ENCODE data around the gene EVL. TPM values are rescaled to one million over a fixed set of nuclear protein-coding genes. Genes with fewer than 3 reads are reported as not detected.
"Not testable (repeated sequence)": the region's sequence is repeated elsewhere in the genome, so short reads cannot be mapped to it uniquely, and the experiment has no call there.

EVL gene
- total RNA-seq = 20.4 and 62.5 TPM in 2 replicates

GRCh38 chr14:100065111-100065871 is at the start of gene EVL:
Gene EVL (plus strand): TSS chr14:100065422. CDS start chr14:100065501, 79 bp downstream.
- no peak for DNase-seq (ENCODE audit: low read depth)

DNA sequence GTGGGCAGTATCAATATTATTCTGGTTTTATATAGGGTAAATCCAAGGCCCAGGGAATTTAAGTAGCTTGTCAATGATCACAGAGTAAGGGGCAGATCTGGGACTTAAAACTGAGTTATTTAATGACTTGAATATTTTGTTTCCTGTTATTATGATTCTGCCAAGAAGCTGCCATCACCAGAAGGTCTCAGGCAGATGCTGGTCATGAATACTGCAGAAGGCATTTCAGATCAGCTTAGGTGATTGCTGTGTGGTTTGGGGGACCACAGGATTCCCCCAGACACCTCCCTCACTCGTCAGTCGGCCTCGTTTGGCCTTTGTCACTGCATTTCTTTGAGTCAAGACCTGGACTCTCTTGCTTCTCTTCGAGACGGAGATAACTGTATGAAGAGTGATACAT is 47.7 kb upstream of the EVL start:
- no peak for DNase-seq (ENCODE audit: low read depth)

GRCh38 chr14:100018054-100018453 is 47.2 kb upstream of the EVL start:
- DNase-seq (ENCODE audit: low read depth) = no peak

GRCh38 chr14:100018482-100018881 is 46.7 kb upstream of the EVL start:
- peak; percentile 12 for DNase-seq (ENCODE audit: low read depth)

DNA sequence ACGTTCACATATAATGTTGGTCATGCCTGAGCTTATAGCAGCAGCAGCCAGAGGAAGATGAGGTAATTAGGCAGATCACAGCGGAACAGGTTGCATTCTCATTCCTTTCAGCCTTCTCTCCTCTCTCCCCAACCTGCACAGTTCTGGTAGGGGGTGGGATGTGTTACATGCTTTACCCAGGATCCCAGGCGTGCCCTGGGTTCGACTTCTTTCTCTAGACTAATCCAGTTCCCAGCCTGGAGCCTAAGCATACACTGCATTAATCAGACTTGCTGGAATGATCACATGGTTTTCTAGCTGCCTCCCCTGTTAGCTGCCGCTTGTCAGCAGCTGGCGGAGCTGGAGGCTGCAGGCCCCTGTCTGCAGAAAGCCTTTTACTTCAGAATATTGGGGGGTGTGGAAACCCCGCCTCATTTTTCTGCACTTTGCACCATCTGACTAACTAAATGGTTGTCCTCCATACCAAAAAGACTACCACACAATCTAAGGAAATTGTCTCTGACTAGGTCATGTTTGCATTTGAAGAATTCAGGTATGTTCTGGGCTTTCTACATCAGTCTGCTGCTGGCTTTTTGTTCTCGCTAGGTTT is 46.0 kb upstream of the EVL start:
- DNase-seq (ENCODE audit: low read depth) = peak; percentile 44

GRCh38 chr14:100020629-100021028 is 44.6 kb upstream of the EVL start:
- no peak for DNase-seq (ENCODE audit: low read depth)

DNA sequence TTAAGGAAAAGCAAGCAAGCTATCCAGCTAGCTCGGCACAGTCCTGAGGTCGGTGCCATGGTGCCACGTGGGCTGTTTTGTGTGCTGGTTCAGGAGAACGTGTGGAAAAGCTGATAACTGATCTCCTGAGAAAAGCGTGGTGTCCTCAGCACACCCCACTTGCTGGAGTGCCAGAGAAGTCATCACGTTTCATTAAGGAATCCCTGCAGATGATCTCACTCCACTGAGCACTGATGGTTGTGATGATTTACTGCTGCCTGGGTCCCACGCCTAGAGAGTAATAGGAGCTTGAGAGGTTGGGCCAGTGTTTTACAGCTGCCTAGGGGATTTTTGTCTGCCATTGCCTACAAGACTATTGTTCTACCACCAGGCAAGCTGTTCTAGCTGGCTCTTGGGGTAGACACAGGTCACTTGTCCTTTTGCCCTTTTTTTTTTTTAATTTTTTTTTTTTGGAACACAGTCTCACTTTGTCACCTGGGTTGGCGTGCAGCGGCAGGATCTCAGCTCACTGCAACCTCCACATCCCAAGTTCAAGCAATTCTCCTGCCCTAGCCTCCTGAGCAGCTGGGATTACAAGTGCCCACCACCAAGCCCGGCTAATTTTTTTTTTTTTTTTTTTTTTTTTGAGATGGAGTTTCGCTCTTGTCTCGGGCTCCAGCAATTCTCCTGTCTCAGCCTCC is 42.3 kb upstream of the EVL start:
- peak; percentile 58 for DNase-seq (ENCODE audit: low read depth)

- DNase-seq (ENCODE audit: low read depth) = peak; percentile 53
Observed at GRCh38 chr14:100025111-100025510, 40.1 kb upstream of the EVL start.

DNA sequence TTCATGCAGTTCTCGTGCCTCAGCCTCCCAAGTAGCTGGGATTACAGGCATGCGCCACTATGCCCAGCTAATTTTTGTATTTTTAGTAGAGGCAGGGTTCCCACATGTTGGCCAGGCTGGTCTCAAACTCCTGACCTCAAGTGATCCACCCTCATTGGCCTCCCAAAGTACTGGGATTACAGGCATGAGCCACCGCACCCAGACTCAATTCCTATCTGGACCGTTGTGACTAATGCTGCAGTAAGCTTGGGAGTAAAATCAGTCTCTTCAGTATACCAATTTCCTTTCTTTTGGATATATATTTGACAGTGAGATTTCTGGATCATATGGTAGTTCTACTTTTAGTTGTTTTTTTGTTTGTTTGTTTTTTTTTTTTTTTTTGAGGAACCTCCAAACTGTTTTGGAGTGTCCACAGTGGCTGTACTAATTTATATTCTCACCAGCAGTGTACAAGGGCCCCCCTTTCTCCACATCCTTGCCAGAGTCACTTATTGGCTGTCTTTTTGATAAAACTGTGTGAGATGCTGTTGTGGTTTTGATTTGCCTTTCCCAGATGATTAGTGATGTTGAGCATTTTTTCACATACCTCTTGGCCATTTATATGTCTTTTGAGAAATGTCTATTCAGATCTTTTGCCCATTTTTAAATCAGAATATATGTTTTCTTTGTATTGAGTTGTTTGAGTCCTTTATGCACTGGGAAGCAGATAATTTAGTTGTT is 37.3 kb upstream of the EVL start:
- no peak for DNase-seq (ENCODE audit: low read depth)

DNA sequence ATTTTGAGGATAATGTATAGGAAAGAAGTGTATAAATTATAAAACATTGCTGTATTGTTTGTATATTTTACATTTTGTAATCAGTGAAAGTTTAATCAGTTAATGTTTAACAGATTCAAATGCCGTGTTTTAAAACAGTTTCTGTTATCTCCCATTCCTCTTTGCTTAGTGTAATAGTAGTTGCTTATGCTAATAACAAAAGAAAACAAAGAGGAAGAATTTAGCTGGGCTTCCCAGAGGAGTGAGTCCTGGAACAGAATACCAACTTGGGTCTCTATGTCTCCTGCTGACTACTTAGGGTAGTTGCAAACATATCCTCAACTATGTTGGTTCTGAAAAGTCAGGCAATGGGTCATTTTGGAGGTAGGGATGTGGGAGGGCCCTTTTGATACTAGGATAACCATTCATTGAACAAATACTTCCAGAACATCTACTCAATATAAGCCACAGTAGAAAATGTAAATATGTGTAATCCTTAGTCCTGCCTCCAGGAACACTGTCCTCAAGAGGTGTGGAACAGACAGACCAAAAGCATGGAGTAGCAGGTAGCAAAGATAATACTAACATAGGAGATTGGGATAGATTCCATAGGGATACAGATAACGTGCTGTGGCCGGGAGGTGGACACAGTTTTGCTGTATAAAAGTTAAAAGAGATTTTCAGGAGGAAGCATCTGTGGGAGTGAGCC is 36.1 kb upstream of the EVL start:
- DNase-seq (ENCODE audit: low read depth) = peak; percentile 64

DNA sequence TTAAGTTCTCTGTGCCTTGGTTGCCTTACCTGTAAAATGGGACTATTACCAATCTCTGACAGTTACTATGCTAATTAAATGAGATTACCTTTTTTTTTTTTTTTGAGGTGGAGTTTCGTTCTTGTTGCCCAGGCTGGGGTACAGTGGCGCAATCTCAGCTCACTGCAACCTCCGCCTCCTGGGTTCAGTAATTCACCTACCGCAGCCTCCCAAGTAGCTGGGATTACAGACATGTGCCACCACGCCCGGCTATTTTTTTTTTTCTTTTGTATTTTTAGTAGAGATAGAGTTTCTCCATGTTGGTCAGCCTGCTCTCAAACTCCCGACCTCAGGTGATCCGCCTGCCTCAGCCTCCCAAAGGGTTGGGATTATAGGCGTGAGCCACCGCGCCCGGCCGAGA is 35.2 kb upstream of the EVL start:
- not testable (repeated sequence) for DNase-seq (ENCODE audit: low read depth)

DNA sequence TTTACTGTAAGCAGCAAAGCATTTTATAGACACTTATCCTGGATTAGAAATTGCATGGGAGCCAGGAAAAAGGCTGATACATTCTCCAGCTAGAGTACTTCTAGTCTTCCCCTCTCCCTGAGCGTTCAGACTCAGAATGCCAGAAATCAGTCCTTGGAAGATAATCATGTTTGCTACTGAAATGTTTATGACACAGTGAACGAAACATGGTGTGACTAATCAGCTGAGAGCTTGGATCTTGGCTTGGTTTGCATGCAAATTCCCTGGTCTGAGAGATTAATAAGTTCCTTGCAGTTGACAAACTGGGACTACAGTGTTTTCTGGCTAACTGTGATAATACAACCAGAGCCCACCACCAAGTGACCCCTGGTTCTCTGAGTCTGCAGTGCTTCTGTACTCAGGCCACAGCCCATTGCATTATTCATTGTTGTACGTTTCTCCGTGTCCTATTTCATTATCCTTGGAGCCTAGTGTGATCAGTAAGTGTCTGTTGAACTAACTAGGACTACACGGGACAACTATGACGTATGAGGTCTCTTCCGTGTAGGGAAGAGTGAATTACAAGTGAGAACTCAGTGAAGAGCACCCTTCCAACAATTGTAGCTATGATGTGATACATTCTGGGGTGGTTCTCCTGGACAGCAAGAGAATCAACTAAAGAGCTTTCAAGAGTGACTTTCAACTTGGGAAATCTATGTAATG is 34.6 kb upstream of the EVL start:
- DNase-seq (ENCODE audit: low read depth) = peak; percentile 96

DNA sequence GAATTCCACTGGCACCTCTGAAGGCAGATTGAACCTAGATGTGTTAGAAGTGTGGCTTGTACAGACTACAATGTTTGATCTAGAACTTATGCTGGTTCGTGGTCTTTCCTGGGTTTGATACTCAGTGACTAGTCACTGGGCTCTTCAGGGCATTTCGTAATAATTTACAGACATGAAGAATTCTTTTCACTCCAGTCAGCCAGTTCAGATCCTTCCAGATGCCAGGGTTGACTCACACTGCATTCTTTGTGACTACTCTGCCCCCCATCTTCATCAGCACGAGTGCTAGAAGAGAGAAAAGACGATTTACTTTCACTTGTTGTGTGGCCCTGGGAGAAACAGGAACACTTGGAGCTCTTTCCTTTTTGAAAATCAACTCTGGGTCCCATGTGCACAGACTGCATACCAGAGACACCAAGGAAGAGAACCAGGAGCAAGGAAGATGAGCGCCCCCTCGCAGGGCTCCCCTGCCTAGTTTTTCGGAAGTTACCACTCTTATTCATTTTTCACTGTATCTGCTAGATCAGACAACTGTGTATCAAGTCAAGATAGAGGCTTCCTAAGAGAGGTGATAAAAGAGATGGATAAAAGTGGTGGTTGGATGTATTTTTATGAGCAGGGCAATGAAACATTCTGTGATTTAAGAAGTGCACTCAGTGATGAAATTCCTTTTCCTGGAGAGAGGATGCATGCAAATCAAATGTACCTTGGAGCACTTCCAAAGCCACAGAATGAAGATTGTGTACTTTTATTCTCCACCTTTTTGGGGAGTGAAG is 33.5 kb upstream of the EVL start:
- DNase-seq (ENCODE audit: low read depth) = peak; percentile 99

DNA sequence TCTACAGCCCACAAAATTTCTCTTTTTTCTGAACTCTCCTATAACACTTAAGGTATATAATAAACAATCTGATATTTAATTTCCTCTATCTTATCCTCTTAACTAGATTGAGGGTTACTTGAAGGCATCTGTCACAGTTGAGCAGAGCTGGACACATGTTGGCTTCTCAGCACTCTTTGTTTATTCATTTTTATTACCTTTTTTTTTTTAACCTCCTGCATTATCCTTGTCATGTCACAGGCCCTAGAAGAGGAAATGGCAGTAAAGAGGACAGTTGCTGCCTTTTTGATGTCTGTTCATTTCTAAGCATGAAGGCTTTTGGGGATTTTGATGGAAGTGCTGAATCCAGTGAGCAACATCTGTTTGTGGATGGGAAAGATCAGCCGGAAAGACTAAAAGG is 32.5 kb upstream of the EVL start:
- peak; percentile 55 for DNase-seq (ENCODE audit: low read depth)

DNA sequence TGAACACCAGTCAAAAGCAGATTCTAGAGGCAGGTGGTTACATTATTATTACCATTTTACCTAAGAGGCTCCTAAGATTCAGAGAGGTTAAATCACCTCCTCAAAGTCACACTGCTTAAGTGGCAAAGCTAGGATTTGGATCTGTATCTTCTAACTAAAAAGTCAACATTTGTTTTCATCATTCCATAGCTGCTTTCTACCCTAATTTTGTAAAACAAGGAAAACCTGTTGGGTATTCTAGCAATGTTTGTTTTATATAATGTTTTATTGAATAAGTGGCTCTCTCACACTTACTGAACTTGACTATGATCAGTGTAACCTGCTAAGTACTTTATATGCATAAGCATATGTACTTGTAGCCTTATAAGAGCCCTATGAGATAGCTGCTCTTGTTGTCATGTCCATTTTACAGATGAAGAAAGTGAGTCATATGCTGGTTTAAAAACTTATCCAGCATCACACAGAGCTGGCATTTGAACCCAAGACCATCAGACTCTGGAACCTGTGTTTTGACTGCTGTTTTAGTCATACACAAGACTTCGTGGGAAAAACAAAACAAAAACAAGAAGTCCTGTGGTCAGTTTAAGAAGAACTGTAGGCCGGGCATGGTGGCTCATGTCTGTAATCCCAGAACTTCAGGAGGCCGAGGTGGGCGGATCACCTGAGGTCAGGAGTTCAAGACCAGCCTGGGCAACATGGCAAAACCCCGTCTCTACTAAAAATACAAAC is 31.7 kb upstream of the EVL start:
- peak; percentile 27 for DNase-seq (ENCODE audit: low read depth)

GRCh38 chr14:100034468-100034867 is 30.8 kb upstream of the EVL start:
- DNase-seq (ENCODE audit: low read depth) = no peak

- DNase-seq (ENCODE audit: low read depth) = peak; percentile 14
Observed at GRCh38 chr14:100034961-100035500, 30.2 kb upstream of the EVL start.

- no peak for DNase-seq (ENCODE audit: low read depth)
Observed at GRCh38 chr14:100035700-100036099, 29.5 kb upstream of the EVL start.

DNA sequence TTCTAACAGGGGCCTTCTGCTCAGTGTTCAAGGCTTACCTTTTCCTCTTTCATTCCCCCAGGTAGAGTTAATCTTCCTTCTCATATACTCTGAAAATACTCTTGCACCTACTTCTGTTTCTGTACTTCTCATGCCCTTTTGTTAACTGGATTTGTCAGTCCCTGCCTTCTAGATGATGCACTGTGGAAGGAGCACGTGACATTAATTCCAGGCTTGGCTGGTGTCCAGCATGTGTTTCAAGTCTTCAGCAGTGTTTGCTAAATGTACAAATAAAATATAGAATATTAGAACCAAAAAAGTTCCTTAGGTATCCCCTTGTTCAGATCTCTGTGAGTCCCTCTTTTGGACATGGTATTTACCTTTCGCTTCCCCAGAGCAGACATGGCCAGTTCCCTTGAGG is 27.9 kb upstream of the EVL start:
- DNase-seq (ENCODE audit: low read depth) = peak; percentile 43
